ENCODE results near the gene WNT3.
"Not testable (repeated sequence)": the region's sequence is repeated elsewhere in the genome, so short reads cannot be mapped to it uniquely, and the experiment has no call there.

The WNT3 gene

GRCh38 chr17:46782250-46782953, 36.1 kb downstream of the WNT3 start:
- no peak for DNase-seq

GRCh38 chr17:46780003-46780373, 38.5 kb downstream of the WNT3 start:
- no peak for DNase-seq

- no peak for DNase-seq
Observed at GRCh38 chr17:46777943-46778915, 40.3 kb downstream of the WNT3 start.

GRCh38 chr17:46776298-46777005, 42.0 kb downstream of the WNT3 start:
- no peak for DNase-seq

GRCh38 chr17:46774108-46774737, 44.3 kb downstream of the WNT3 start:
- DNase-seq, result no peak

GRCh38 chr17:46773676-46774075, 44.8 kb downstream of the WNT3 start:
- DNase-seq, result no peak

GRCh38 chr17:46773221-46773605, 45.3 kb downstream of the WNT3 start:
- DNase-seq, result no peak

- DNase-seq, result no peak
Observed at GRCh38 chr17:46772475-46773220, 45.8 kb downstream of the WNT3 start.

- DNase-seq, result no peak
Observed at GRCh38 chr17:46771561-46772474, 46.7 kb downstream of the WNT3 start.

GRCh38 chr17:46770818-46771560, 47.5 kb downstream of the WNT3 start:
- DNase-seq, result no peak

GRCh38 chr17:46770439-46770817, 48.1 kb downstream of the WNT3 start:
- DNase-seq, result no peak

GRCh38 chr17:46769531-46770438, 48.7 kb downstream of the WNT3 start:
- DNase-seq, result no peak

GRCh38 chr17:46768896-46769295, 49.6 kb downstream of the WNT3 start:
- DNase-seq, result not testable (repeated sequence)

GRCh38 chr17:46768540-46768870, 50.0 kb downstream of the WNT3 start:
- DNase-seq, result no peak

- no peak for DNase-seq
Observed at GRCh38 chr17:46766493-46767491, 51.7 kb downstream of the WNT3 start.

GRCh38 chr17:46765453-46765852, 53.0 kb downstream of the WNT3 start:
- no peak for DNase-seq

GRCh38 chr17:46764709-46765401, 53.6 kb downstream of the WNT3 start:
- DNase-seq, result no peak

Measured in NCI-H2107 (cell line).